ENCODE results near the gene SLC25A5.
"Not testable (repeated sequence)": the region's sequence is repeated elsewhere in the genome, so short reads cannot be mapped to it uniquely, and the experiment has no call there.

The SLC25A5 gene

GRCh38 chrX:119495734-119496726 lies 27.8 kb downstream of the SLC25A5 start:
- TF ChIP-seq, protein P1, sequence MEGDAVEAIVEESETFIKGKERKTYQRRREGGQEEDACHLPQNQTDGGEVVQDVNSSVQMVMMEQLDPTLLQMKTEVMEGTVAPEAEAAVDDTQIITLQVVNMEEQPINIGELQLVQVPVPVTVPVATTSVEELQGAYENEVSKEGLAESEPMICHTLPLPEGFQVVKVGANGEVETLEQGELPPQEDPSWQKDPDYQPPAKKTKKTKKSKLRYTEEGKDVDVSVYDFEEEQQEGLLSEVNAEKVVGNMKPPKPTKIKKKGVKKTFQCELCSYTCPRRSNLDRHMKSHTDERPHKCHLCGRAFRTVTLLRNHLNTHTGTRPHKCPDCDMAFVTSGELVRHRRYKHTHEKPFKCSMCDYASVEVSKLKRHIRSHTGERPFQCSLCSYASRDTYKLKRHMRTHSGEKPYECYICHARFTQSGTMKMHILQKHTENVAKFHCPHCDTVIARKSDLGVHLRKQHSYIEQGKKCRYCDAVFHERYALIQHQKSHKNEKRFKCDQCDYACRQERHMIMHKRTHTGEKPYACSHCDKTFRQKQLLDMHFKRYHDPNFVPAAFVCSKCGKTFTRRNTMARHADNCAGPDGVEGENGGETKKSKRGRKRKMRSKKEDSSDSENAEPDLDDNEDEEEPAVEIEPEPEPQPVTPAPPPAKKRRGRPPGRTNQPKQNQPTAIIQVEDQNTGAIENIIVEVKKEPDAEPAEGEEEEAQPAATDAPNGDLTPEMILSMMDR (IDR thresholded peaks at IDR 0.05; ENCODE audit: low read depth, low read length, missing control alignments), result no peak
- no peak for DNase-seq (ENCODE audit: low read depth)
- no peak overlapping the region for H3K4me3 ChIP-seq (ENCODE audit: low read depth, low read length)

- TF ChIP-seq, protein P1 (IDR thresholded peaks at IDR 0.05; ENCODE audit: low read depth, low read length, missing control alignments), result no peak
- no peak overlapping the region for H3K4me3 ChIP-seq (ENCODE audit: low read depth, low read length)
- DNase-seq (ENCODE audit: low read depth), result no peak
Observed at GRCh38 chrX:119497185-119497584, 28.9 kb downstream of the SLC25A5 start.

- TF ChIP-seq, protein P1 (IDR thresholded peaks at IDR 0.05; ENCODE audit: low read depth, low read length, missing control alignments), result no peak
- DNase-seq (ENCODE audit: low read depth), result no peak
- no peak overlapping the region for H3K4me3 ChIP-seq (ENCODE audit: low read depth, low read length)
Observed at GRCh38 chrX:119500061-119500800, 32.0 kb downstream of the SLC25A5 start.

DNA sequence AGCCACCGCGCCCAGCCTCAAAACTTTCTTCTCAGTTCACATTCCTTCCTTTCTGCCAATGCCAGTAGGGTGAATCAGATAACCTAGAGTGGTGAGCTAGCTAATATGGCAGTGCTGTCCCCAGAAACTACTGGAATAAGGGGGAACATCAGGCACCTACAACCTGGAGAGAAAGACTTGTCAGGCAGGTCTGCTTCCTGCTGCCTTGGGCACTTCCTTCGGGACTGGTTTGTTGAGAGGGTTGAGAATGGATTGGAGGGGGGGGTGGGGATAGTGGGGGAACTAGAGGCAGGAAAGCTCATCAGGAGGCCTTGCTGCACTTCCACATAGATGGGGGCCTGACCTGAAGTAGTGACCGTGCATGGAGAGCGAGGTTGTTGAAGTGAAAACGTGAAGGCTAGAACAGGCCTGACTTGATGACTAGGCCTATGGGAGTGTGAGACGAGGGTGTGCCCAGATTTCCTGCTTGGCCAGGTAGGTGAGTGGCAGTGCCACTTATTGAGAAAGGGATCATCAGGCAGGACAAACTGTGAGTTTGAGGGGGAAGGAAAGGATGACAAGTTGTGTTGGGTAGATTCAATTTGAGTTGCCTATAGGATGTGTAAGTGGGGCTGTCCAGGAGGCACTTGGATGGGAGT lies 33.4 kb downstream of the SLC25A5 start:
- no peak for DNase-seq (ENCODE audit: low read depth)
- H3K4me3 ChIP-seq (ENCODE audit: low read depth, low read length), result no peak overlapping the region
- TF ChIP-seq, protein P1 (IDR thresholded peaks at IDR 0.05; ENCODE audit: low read depth, low read length, missing control alignments), result no peak

- TF ChIP-seq, protein P1 (IDR thresholded peaks at IDR 0.05; ENCODE audit: low read depth, low read length, missing control alignments), result no peak
- no peak overlapping the region for H3K4me3 ChIP-seq (ENCODE audit: low read depth, low read length)
- no peak for DNase-seq (ENCODE audit: low read depth)
Observed at GRCh38 chrX:119502727-119503483, 34.7 kb downstream of the SLC25A5 start.

DNA sequence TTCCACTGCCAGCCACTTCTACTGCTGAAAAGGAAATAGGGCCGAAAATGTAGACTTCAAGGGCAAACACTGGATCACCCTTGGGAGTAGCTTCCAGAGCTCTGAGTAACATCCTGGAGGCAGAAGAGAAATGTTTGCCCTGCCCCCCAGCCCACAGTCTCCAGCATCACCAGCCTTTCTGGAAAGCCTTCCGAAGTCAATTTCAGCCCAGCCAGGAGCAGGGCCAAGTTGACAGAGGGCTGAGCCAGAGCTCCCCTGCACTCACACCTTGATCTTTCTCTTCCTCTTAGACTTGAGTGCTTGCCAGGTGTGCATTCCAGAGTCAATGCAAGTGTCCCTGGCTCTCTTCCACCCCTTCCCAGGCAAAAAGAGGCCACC lies 35.2 kb downstream of the SLC25A5 start:
- H3K4me3 ChIP-seq (ENCODE audit: low read depth, low read length), result no peak overlapping the region
- no peak for DNase-seq (ENCODE audit: low read depth)
- TF ChIP-seq, protein P1 (IDR thresholded peaks at IDR 0.05; ENCODE audit: low read depth, low read length, missing control alignments), result no peak

DNA sequence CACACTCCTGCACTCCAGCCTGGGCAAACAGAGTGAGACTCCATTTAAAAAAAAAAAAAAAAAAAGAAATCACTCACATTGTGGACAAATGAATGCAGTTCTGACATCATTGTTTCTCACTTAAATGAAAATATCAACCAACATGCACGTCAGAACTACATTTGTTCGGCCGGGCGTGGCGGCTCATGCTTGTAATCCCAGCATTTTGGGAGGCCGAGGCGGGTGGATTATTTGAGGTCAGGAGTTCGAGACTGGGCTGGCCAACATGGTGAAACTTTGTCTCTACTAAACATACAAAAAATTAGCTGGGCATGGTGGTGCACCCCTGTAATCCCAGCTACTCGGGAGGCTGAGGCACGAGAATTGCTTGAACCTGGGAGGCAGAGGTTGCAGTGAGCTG lies 36.9 kb downstream of the SLC25A5 start:
- DNase-seq (ENCODE audit: low read depth); H3K4me3 ChIP-seq (ENCODE audit: low read depth, low read length): not testable (repeated sequence)

All from GM12864 (cell line).